ENCODE measurements around the gene DGKH.

Gene DGKH

GRCh38 chr13:42170029-42170428 lies 121.6 kb downstream of the DGKH start:
- TF ChIP-seq SPI1 (IDR thresholded peaks at IDR 0.05; ENCODE audit: low read depth, low read length) (no peak), PAX5 (IDR thresholded peaks at IDR 0.05; ENCODE audit: insufficient read depth, low read length, severe bottlenecking) (no peak)
- no peak for FAIRE-seq
- DNase-seq (ENCODE audit: insufficient read length, low spot score) = no peak

- TF ChIP-seq POU2F2 (IDR thresholded peaks at IDR 0.05; ENCODE audit: low read depth, low read length) (no peak), POLR2A (IDR thresholded peaks at IDR 0.05; ENCODE audit: low read depth, low read length) (no peak), TAF1 (IDR thresholded peaks at IDR 0.05; ENCODE audit: low read depth, low read length) (no peak), PAX5 (IDR thresholded peaks at IDR 0.05; ENCODE audit: insufficient read depth, low read length, severe bottlenecking) (no peak), POLR2AphosphoS5 (IDR thresholded peaks at IDR 0.05; ENCODE audit: low read depth, low read length) (no peak), SPI1 (IDR thresholded peaks at IDR 0.05; ENCODE audit: low read depth, low read length) (no peak)
- DNase-seq (ENCODE audit: insufficient read length, low spot score) (no peak), FAIRE-seq (no peak)
Observed at GRCh38 chr13:42173789-42174343, 125.4 kb downstream of the DGKH start.

DNA sequence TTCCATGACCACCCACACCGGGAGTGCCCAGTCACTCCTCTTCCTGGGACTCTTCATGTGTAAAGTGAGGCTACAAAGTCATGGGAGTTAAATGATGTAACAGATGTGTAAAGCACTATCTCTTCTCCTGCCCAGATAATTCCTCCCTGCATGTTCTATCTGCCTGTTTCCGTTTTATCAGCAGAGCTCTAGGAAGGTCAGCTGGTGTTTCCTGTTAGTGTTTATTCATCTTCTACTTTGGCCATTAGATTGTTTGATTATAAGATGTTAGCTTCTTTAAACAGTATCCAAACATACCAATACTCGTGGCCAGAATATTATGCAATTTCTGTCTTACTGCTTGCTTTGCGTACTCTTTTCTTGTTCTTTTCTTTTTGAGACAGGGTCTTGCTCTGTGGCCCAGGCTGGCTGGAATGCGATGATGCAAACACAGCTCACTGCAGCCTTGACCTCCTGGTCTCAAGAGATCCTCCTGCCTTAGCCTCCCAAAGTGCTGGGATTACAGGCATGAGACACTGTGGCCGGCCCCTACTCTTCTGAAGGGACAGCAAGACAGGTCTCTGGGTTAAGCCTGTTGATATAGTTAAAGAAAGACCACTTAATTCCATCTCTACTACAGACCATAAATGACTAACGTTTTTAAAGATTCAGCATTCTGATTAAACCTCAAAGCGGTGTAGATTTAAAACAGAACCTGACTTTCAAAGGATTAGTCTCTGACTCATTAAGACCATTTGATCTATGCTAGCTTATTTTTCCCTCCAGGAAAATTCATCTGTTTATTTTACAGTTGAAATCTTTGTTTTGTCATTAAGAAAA lies 126.1 kb downstream of the DGKH start:
- DNase-seq (ENCODE audit: insufficient read length, low spot score) = no peak
- no peak for FAIRE-seq
- TF ChIP-seq PAX5 (IDR thresholded peaks at IDR 0.05; ENCODE audit: insufficient read depth, low read length, severe bottlenecking) (no peak), TAF1 (IDR thresholded peaks at IDR 0.05; ENCODE audit: low read depth, low read length) (no peak), POLR2A (IDR thresholded peaks at IDR 0.05; ENCODE audit: low read depth, low read length) (no peak), POLR2AphosphoS5 (IDR thresholded peaks at IDR 0.05; ENCODE audit: low read depth, low read length) (no peak), POU2F2 (IDR thresholded peaks at IDR 0.05; ENCODE audit: low read depth, low read length) (no peak), SPI1 (IDR thresholded peaks at IDR 0.05; ENCODE audit: low read depth, low read length) (no peak)

- DNase-seq (ENCODE audit: insufficient read length, low spot score) (no peak), FAIRE-seq (no peak)
- TF ChIP-seq POLR2AphosphoS5 (IDR thresholded peaks at IDR 0.05; ENCODE audit: low read depth, low read length) (no peak), POU2F2 (IDR thresholded peaks at IDR 0.05; ENCODE audit: low read depth, low read length) (no peak), SPI1 (IDR thresholded peaks at IDR 0.05; ENCODE audit: low read depth, low read length) (no peak), TAF1 (IDR thresholded peaks at IDR 0.05; ENCODE audit: low read depth, low read length) (no peak), PAX5 (IDR thresholded peaks at IDR 0.05; ENCODE audit: insufficient read depth, low read length, severe bottlenecking) (no peak), POLR2A (IDR thresholded peaks at IDR 0.05; ENCODE audit: low read depth, low read length) (no peak)
Observed at GRCh38 chr13:42176294-42176693, 127.8 kb downstream of the DGKH start.

- DNase-seq (ENCODE audit: insufficient read length, low spot score) (no peak), FAIRE-seq (peak; percentile 52)
- TF ChIP-seq POU2F2 (IDR thresholded peaks at IDR 0.05; ENCODE audit: low read depth, low read length) = no peak
- TF ChIP-seq POLR2AphosphoS5 (IDR thresholded peaks at IDR 0.05; ENCODE audit: low read depth, low read length) = no peak
- no peak for TF ChIP-seq TAF1 (IDR thresholded peaks at IDR 0.05; ENCODE audit: low read depth, low read length)
- no peak for TF ChIP-seq POLR2A (IDR thresholded peaks at IDR 0.05; ENCODE audit: low read depth, low read length)
- no peak for TF ChIP-seq SPI1 (IDR thresholded peaks at IDR 0.05; ENCODE audit: low read depth, low read length)
- no peak for TF ChIP-seq PAX5 (IDR thresholded peaks at IDR 0.05; ENCODE audit: insufficient read depth, low read length, severe bottlenecking)
Observed at GRCh38 chr13:42177189-42177588, 128.7 kb downstream of the DGKH start.

DNA sequence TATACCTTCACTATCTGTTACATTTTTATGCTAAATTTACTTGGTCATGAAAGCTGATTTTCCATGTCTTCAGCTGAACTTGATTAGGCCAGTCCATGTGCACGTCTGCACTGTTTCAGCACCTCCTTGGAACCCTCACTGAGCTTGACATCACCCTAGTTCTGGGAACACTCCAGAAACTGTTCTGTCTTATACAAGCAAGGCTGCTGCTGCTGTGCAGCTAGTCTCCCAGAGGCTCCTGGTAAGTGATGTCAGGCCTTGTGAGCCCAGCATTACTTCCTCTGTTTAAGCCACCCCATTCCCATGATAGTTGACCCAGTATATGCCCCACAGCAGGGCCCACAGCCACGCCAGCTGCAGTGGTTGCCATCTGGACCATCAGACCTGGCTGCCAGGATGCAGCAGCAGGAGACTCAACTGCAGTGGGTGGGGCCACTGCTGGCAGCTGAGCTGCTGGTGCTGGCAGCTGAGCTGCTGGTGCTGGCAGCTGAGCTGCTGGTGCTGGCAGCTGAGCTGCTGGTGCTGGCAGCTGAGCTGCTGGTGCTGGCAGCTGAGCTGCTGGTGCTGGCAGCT lies 133.0 kb downstream of the DGKH start:
- TF ChIP-seq TAF1 (IDR thresholded peaks at IDR 0.05; ENCODE audit: low read depth, low read length) (no peak), SPI1 (IDR thresholded peaks at IDR 0.05; ENCODE audit: low read depth, low read length) (no peak), POU2F2 (IDR thresholded peaks at IDR 0.05; ENCODE audit: low read depth, low read length) (no peak)
- DNase-seq (ENCODE audit: insufficient read length, low spot score) (no peak), FAIRE-seq (no peak)

GRCh38 chr13:42189061-42189460 lies 140.6 kb downstream of the DGKH start:
- peak; percentile 5 for FAIRE-seq
- TF ChIP-seq POU2F2 (IDR thresholded peaks at IDR 0.05; ENCODE audit: low read depth, low read length) (no peak), TAF1 (IDR thresholded peaks at IDR 0.05; ENCODE audit: low read depth, low read length) (no peak), PAX5 (IDR thresholded peaks at IDR 0.05; ENCODE audit: insufficient read depth, low read length, severe bottlenecking) (no peak), POLR2A (IDR thresholded peaks at IDR 0.05; ENCODE audit: low read depth, low read length) (no peak), POLR2AphosphoS5 (IDR thresholded peaks at IDR 0.05; ENCODE audit: low read depth, low read length) (no peak), SPI1 (IDR thresholded peaks at IDR 0.05; ENCODE audit: low read depth, low read length) (no peak)
- DNase-seq (ENCODE audit: insufficient read length, low spot score) = no peak

DNA sequence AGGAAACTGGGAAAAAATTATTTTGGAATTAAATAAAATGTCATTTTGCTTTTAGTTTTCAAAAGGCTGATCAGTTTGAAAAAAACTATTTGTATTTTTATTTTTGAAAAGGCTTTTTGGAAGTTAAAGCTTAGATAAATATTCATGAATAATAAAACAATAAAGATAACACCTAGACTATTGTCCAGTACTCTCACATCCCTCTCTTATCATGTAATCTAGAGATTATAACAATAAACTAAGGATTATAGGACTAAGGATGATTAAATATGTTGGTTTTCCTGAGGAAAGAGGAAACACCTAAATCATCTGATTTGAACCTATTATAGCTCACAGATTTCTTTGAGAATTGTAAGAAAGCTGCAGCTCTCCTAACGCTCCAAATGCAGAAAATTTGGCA lies 142.1 kb downstream of the DGKH start:
- no peak for DNase-seq (ENCODE audit: insufficient read length, low spot score)
- no peak for FAIRE-seq

DNA sequence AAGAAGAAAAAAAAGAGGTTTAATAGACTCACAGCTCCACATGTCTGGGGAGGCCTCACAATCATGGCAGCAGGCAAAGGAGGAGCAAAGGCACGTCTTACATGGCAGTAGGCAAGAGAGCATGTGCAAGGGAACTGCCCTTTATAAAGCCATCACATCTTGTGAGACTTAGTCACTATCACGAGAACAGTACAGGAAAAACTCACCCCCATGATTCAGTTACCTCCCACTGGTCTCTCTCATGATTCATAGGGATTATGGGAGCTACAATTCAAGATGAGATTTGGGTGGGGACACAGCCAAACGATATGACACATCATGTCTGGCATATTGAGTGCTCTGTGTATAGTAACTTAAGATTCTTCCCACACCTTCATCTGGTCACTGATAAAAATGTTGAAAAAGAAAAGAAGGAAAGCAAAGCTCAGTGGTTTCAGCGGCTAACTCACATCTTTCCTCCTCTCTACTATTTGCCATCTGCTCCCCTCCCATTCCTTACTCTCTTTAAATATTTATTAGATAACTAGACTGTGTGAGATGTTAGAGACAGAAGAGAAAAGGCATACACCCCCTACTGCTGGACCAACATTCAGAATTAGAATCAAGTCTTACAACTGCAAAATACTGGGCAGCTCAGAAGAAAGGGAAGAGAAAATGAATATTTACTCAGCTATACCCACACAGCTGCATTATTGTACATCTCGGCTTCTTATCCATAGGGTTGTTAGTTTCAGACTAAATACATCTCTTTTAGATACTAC lies 163.4 kb downstream of the DGKH start:
- FAIRE-seq = no peak

More for the DNA sequence above, 142.1 kb downstream of the DGKH start:
- TF ChIP-seq PAX5 (IDR thresholded peaks at IDR 0.05; ENCODE audit: insufficient read depth, low read length, severe bottlenecking) (no peak), POLR2AphosphoS5 (IDR thresholded peaks at IDR 0.05; ENCODE audit: low read depth, low read length) (no peak), POLR2A (IDR thresholded peaks at IDR 0.05; ENCODE audit: low read depth, low read length) (no peak), POU2F2 (IDR thresholded peaks at IDR 0.05; ENCODE audit: low read depth, low read length) (no peak), SPI1 (IDR thresholded peaks at IDR 0.05; ENCODE audit: low read depth, low read length) (no peak), TAF1 (IDR thresholded peaks at IDR 0.05; ENCODE audit: low read depth, low read length) (no peak)

More for the DNA sequence above, 163.4 kb downstream of the DGKH start:
- TF ChIP-seq TAF1 (IDR thresholded peaks at IDR 0.05; ENCODE audit: low read depth, low read length) (no peak), SPI1 (IDR thresholded peaks at IDR 0.05; ENCODE audit: low read depth, low read length) (no peak), POU2F2 (IDR thresholded peaks at IDR 0.05; ENCODE audit: low read depth, low read length) (no peak), POLR2AphosphoS5 (IDR thresholded peaks at IDR 0.05; ENCODE audit: low read depth, low read length) (no peak), PAX5 (IDR thresholded peaks at IDR 0.05; ENCODE audit: insufficient read depth, low read length, severe bottlenecking) (no peak), POLR2A (IDR thresholded peaks at IDR 0.05; ENCODE audit: low read depth, low read length) (no peak)
- no peak for DNase-seq (ENCODE audit: insufficient read length, low spot score)
